ACC112 (cell line): Measurements from ENCODE around the gene ZC3H7A.

Experiments
- H2AFZ ChIP-seq: fragments of 200-600 bp; sonication (generic); one replicate; pipeline ENCODE4 v1.6.0; 2017; ENCODE audit warnings: antibody characterized with exemption, low read length; ENCODE audit not compliant: unreplicated experiment
- H3K27ac ChIP-seq: fragments of 200-600 bp; sonication (generic); 2 replicates; pipeline ENCODE4 v1.5.1; 2014; ENCODE audit warnings: low read depth, mild to moderate bottlenecking, antibody characterized with exemption, low read length, moderate library complexity
- H3K27me3 ChIP-seq: fragments of 200-600 bp; sonication (generic); 2 replicates; pipeline ENCODE4 v1.6.1; 2014; ENCODE audit warnings: mild to moderate bottlenecking, antibody characterized with exemption, low read length, moderate library complexity, mixed read lengths; ENCODE audit not compliant: insufficient read depth
- H3K36me3 ChIP-seq: fragments of 200-600 bp; sonication (generic); 2 replicates; pipeline ENCODE4 v1.6.1; 2016; ENCODE audit warnings: mild to moderate bottlenecking, antibody characterized with exemption, low read length, moderate library complexity, mixed read lengths; ENCODE audit not compliant: insufficient read depth
- H3K4me1 ChIP-seq: fragments of 200-600 bp; sonication (generic); one replicate; pipeline ENCODE4 v1.6.1; 2016; ENCODE audit warnings: low read length, mixed read lengths; ENCODE audit not compliant: insufficient read depth, unreplicated experiment, control insufficient read depth
- H3K4me3 ChIP-seq: fragments of 200-600 bp; sonication (generic); 2 replicates; pipeline ENCODE4 v1.5.1; 2014; ENCODE audit warnings: mild to moderate bottlenecking, low read depth, low read length
- H3K79me2 ChIP-seq: fragments of 200-600 bp; sonication (generic); one replicate; pipeline ENCODE4 v1.6.0; 2016; ENCODE audit warnings: low read length; ENCODE audit not compliant: control insufficient read depth, unreplicated experiment, insufficient read depth

Gene ZC3H7A

DNA sequence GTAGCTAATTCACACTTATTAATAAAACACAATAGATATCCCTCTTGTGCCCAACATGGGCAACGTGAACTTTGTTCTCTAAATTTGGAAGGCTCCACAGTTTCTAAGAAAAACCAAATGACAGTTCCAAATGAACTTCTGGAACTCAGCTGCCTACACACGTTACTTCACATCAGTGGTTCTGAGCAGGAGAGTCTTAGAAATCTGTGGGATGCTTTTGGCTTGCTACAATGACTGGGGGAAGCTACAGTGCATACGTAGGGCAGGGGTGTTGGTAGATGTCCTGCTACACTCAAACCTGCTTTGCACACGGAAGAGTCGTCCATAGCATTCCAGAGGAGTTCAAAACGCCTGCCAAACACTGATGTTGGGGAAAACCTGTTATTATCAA lies 62.4 kb downstream of the ZC3H7A start:
- Histone ChIP-seq H2AFZ (no peak overlapping the region), H3K4me1 (no peaks in the 10 kb centered on the region), H3K27me3 (no peaks in the 10 kb centered on the region), H3K27ac (no peak overlapping the region), H3K79me2 (peaks cover 36% of the 10 kb centered on the region), H3K4me3 (no peak overlapping the region), H3K36me3 (peaks cover 39% of the 10 kb centered on the region)

DNA sequence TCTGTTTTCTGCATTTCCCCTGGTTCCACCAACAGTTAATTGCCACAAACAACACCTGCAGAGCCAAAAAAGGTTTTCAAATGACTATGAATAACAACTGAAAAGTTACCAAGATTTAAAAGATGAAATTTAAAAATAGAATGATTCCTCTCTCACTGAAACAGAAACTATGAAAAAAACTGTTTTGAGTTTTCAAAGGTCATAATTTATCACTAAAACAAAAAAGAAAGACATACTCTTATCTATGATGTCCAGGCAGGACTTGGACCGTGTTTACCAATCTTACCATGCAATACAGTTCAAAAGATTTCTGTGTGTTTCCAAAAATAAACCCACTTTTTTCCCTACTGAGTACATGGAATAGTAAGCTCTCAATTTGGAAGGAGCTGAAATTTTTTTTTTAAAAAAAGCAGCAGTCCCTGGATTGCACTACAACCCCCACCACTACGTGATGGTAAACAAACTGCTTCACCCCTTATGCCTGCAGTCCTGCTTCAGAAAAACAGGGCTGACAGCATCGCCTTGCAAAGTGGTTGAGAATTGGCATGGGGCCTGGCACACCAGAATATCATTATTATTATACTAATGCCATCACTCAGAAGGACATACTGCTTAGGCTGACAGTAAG lies 62.9 kb downstream of the ZC3H7A start:
- Histone ChIP-seq H3K79me2 (peaks cover 31% of the 10 kb centered on the region), H3K27ac (no peak overlapping the region), H2AFZ (no peak overlapping the region), H3K4me1 (no peaks in the 10 kb centered on the region), H3K4me3 (no peak overlapping the region), H3K27me3 (no peaks in the 10 kb centered on the region), H3K36me3 (peaks cover 41% of the 10 kb centered on the region)

GRCh38 chr16:11731222-11731621 lies 65.8 kb downstream of the ZC3H7A start:
- no peaks in the 10 kb centered on the region for H3K27me3 ChIP-seq
- H3K27ac ChIP-seq = no peak overlapping the region
- H3K79me2 ChIP-seq = peaks cover 10% of the 10 kb centered on the region
- no peak overlapping the region for H3K4me3 ChIP-seq
- peaks cover 36% of the 10 kb centered on the region for H3K36me3 ChIP-seq
- no peaks in the 10 kb centered on the region for H3K4me1 ChIP-seq
- no peak overlapping the region for H2AFZ ChIP-seq

GRCh38 chr16:11729787-11730186 lies 67.3 kb downstream of the ZC3H7A start:
- H3K79me2 ChIP-seq = peaks cover 5% of the 10 kb centered on the region
- H3K27me3 ChIP-seq = no peaks in the 10 kb centered on the region
- H3K36me3 ChIP-seq = peaks cover 39% of the 10 kb centered on the region
- no peak overlapping the region for H2AFZ ChIP-seq
- no peak overlapping the region for H3K4me3 ChIP-seq
- no peak overlapping the region for H3K27ac ChIP-seq
- no peaks in the 10 kb centered on the region for H3K4me1 ChIP-seq

DNA sequence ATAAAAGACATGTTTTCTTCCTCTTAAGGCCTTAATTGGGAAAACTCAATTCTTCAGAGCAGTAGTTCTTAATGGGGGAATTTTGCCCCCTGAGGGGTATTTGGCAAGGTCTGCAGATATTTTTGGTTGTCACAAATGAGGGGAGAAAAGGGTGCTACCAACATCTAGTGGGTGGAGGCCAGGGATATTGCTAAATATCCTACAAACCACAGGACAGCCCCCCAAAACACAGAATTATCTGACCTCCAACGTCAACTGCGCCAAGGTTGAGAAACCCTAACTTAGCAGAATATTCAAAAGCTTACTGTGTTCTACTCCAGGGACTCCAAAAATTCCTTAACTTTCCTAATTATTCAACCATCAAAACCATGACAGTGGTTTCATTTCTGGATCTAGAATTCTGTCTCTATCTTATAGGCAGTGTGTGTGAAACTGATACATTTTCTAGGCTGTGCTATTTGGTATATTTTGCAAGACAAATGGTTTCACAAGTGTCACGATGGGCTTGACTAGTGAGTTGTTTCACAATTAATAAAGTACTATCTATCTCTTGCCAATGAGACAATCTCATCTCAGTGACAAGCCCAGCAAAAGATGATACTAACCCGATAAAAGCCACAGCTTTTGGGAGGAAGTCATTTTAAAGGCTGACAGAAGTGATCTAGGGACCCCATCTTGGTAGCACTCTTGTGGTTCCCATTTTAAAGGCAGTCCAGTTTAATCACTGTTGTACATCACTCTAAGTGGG lies 69.1 kb downstream of the ZC3H7A start:
- Histone ChIP-seq H3K27me3 (no peaks in the 10 kb centered on the region), H2AFZ (no peak overlapping the region), H3K4me1 (no peaks in the 10 kb centered on the region), H3K4me3 (no peak overlapping the region), H3K36me3 (peaks cover 37% of the 10 kb centered on the region), H3K27ac (no peak overlapping the region), H3K79me2 (peaks cover 5% of the 10 kb centered on the region)

GRCh38 chr16:11726008-11726407 lies 71.0 kb downstream of the ZC3H7A start:
- Histone ChIP-seq H3K4me1 (no peaks in the 10 kb centered on the region), H3K27me3 (no peaks in the 10 kb centered on the region), H3K27ac (no peak overlapping the region), H3K36me3 (peaks cover 28% of the 10 kb centered on the region), H2AFZ (no peak overlapping the region), H3K79me2 (peaks cover 5% of the 10 kb centered on the region), H3K4me3 (no peak overlapping the region)

DNA sequence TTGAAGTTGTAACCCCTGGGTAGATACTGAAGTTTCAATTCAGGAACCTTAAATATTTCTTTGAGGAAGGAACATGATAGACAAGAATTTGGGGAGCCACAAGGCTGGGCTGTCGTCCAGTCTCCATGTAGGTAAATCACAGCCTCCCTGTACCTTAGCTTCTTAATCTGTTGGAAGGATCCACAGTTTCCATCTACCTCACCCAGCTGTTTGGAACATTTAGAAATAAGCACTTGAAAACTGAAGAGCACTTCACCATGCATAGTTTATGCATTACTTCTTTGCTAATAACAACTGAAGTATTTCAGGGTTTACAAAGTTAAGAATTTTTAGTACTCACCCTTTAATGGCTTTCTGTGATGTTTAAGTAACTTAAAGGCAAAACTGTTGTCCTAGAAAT lies 71.6 kb downstream of the ZC3H7A start:
- Histone ChIP-seq H3K79me2 (peaks cover 5% of the 10 kb centered on the region), H2AFZ (no peak overlapping the region), H3K36me3 (peaks cover 30% of the 10 kb centered on the region), H3K4me1 (no peaks in the 10 kb centered on the region), H3K27me3 (no peaks in the 10 kb centered on the region), H3K4me3 (no peak overlapping the region), H3K27ac (no peak overlapping the region)

GRCh38 chr16:11722468-11722808 lies 74.6 kb downstream of the ZC3H7A start:
- no peaks in the 10 kb centered on the region for H3K4me1 ChIP-seq
- H3K27me3 ChIP-seq = no peaks in the 10 kb centered on the region
- H3K36me3 ChIP-seq = peaks cover 25% of the 10 kb centered on the region
- H3K79me2 ChIP-seq = no peaks in the 10 kb centered on the region
- H3K27ac ChIP-seq = no peak overlapping the region
- no peak overlapping the region for H2AFZ ChIP-seq
- H3K4me3 ChIP-seq = no peak overlapping the region

DNA sequence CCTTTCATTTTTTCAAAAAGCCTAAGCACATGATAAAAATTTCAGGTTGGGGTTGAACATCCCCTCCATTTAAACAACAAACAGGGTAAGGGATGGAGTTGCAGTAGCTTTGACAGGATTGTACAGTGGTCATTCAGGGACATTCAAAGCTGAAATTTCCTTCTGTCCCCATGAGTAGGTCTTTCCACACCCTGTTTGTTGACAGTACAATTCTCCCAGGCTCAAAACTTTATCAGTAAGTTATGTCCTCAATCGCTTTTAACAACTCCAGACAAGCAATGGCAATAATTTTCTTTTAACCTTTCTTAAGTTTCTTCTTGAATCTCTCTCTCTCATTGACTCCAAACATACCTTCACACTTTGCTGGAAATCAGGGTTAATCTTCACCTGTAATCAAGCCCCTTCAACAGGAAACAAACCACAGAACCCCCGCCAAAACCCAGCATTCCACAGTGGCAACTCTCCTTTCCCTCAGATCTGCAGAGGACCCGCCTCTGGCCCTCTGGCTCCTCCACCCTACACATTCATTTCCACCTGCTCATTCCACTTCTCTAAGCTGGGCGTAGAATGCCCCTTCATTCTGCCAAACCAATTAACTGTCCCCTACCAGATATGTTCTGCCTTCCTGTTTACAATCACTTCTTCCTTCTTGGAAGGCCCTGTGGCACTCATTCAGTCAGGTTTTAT lies 75.1 kb downstream of the ZC3H7A start:
- H3K36me3 ChIP-seq = peaks cover 25% of the 10 kb centered on the region

GRCh38 chr16:11719762-11720161 lies 77.3 kb downstream of the ZC3H7A start:
- Histone ChIP-seq H3K27me3 (no peaks in the 10 kb centered on the region), H3K4me1 (no peaks in the 10 kb centered on the region), H2AFZ (no peak overlapping the region), H3K36me3 (peaks cover 14% of the 10 kb centered on the region), H3K27ac (no peak overlapping the region), H3K79me2 (no peaks in the 10 kb centered on the region), H3K4me3 (no peak overlapping the region)

More for the DNA sequence above, 75.1 kb downstream of the ZC3H7A start:
- Histone ChIP-seq H3K4me3 (no peak overlapping the region), H3K4me1 (no peaks in the 10 kb centered on the region), H3K27me3 (no peaks in the 10 kb centered on the region), H3K79me2 (no peaks in the 10 kb centered on the region), H3K27ac (no peak overlapping the region), H2AFZ (no peak overlapping the region)

DNA sequence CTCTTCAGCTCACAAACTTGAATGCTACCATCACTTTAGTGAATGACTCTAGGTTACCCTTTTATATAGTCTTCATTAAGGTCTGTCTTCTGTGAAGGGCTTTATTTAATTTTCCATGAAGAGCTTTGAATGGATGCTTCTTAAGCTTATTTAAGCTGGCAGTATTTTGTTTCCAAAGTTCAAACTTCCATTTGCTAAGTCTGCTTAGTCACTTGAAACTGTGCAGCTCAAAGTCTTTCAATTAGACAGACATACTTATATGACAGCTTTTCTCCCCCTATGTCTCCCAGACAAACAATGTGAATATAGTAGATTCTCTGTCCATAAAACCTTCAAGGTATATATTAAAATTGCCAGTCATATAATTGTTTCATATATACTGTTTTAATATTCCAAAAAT lies 77.9 kb downstream of the ZC3H7A start:
- peaks cover 14% of the 10 kb centered on the region for H3K36me3 ChIP-seq
- H3K79me2 ChIP-seq = no peaks in the 10 kb centered on the region
- no peak overlapping the region for H3K4me3 ChIP-seq
- no peaks in the 10 kb centered on the region for H3K4me1 ChIP-seq
- no peaks in the 10 kb centered on the region for H3K27me3 ChIP-seq
- H2AFZ ChIP-seq = no peak overlapping the region
- H3K27ac ChIP-seq = no peak overlapping the region
